A549 (cell line): ENCODE data around the gene ARHGAP25. TPM values are rescaled to one million over a fixed set of nuclear protein-coding genes. Genes with fewer than 3 reads are reported as not detected.
A peak's percentile ranks its signal among the peaks of the same experiment; 100 is the strongest.

Experiments
- ATAC-seq, 2 experiments: fragments of 200-7000 bp in 1 of 2; fragments of >200 bp in 1 of 2; cut with Nextera tagmentation in 1 of 2; cut with Tn5 transposase in 1 of 2; 3 replicates each; pipeline versions ENCODE4 v1.8.0 to v1.9.1; 2018 to 2020; ENCODE audit warnings: mild to moderate bottlenecking in 1 of 2, moderate library complexity in 1 of 2
- CTCF ChIA-PET: fragments of 300-600 bp; sonication (Branson Sonifier 250); formaldehyde crosslinking; extraction: SDS; loops from one replicate; lab custom pipeline; 2021; ENCODE audit warnings: antibody characterized with exemption, inconsistent platforms; lab: Yijun Ruan, JAX
- POLR2A ChIA-PET: fragments of 350-600 bp; formaldehyde crosslinking; extraction: SDS; loops from one replicate; lab custom pipeline; 2021; ENCODE audit warnings: antibody characterized with exemption, inconsistent platforms; lab: Yijun Ruan, JAX
- DNase-seq, 2 experiments: peaks; one replicate each; pipeline versions ENCODE4 v3.0.0 to v3.0.0-alpha.2; 2011 to 2016; ENCODE audit warnings: low read depth in 1 of 2, low spot score in 1 of 2
- FAIRE-seq: peaks from 2 replicates; lab custom pipeline; 2011; peaks lifted over from hg19 to GRCh38; lab: Jason Lieb, UNC
- H3K27ac ChIP-seq, 2 experiments: fragments of >200 bp; sonication (Bioruptor Twin); formaldehyde crosslinking; 3 replicates each; pipeline ENCODE4 v1.5.1; 2016 to 2017
- H3K4me1 ChIP-seq: fragments of >200 bp; sonication (Bioruptor Twin); formaldehyde crosslinking; 3 replicates; pipeline ENCODE4 v1.6.1; 2016
- H3K4me2 ChIP-seq: fragments of >200 bp; sonication (Bioruptor Twin); formaldehyde crosslinking; 3 replicates; pipeline ENCODE4 v1.6.1; 2016
- H3K4me3 ChIP-seq: fragments of >200 bp; sonication (Bioruptor Twin); formaldehyde crosslinking; 3 replicates; pipeline ENCODE4 v1.5.1; 2016
- H3K9me3 ChIP-seq: fragments of >200 bp; sonication (Bioruptor Twin); formaldehyde crosslinking; 3 replicates; pipeline ENCODE4 v1.6.1; 2016
- BHLHE40 ChIP-seq: IDR thresholded peaks from 2 replicates; pipeline ENCODE4 v1.6.1; 2012; ENCODE audit warnings: low read depth, low read length, inconsistent platforms
- CHD2 ChIP-seq: fragments of 150-350 bp; IDR thresholded peaks from 2 replicates; pipeline ENCODE4 v1.6.1; 2014; ENCODE audit warnings: low read length; ENCODE audit not compliant: partially characterized antibody
- EHMT2 ChIP-seq: fragments of 200-600 bp; sonication (generic); IDR thresholded peaks from 2 replicates; pipeline ENCODE4 v1.6.1; 2016; ENCODE audit warnings: antibody characterized with exemption, low read depth, mild to moderate bottlenecking, moderate library complexity
- FOSL2 ChIP-seq, 2 experiments: fragments of 450-650 bp in 1 of 2; fragments of >200 bp in 1 of 2; sonication (Bioruptor Twin) in 1 of 2; formaldehyde crosslinking; IDR thresholded peaks; 2 replicates each; pipeline versions ENCODE4 v1.5.0 to v1.6.1; 2016 to 2020; ENCODE audit warnings: mild to moderate bottlenecking in 1 of 2, moderate library complexity in 1 of 2
- HEYL ChIP-seq: fragments of 250-450 bp; sonication (Bioruptor Pico); IDR thresholded peaks from 2 replicates; pipeline ENCODE4 v1.8.0; 2021; ENCODE audit warnings: mild to moderate bottlenecking, moderate library complexity
- JUNB ChIP-seq: fragments of >200 bp; sonication (Bioruptor Twin); formaldehyde crosslinking; IDR thresholded peaks from 2 replicates; pipeline ENCODE4 v1.6.1; 2016
- KDM5A ChIP-seq: fragments of 200-600 bp; sonication (generic); IDR thresholded peaks from 2 replicates; pipeline ENCODE4 v1.6.1; 2016; ENCODE audit warnings: antibody characterized with exemption, mild to moderate bottlenecking
- NPAS2 ChIP-seq: fragments of 250-450 bp; sonication (Bioruptor Pico); IDR thresholded peaks from 2 replicates; pipeline ENCODE4 v1.8.0; 2022; ENCODE audit warnings: mild to moderate bottlenecking, moderate library complexity, borderline replicate concordance
- RAD21 ChIP-seq, 2 experiments: fragments of >200 bp in 1 of 2; sonication (Bioruptor Twin) in 1 of 2; formaldehyde crosslinking in 1 of 2; IDR thresholded peaks in 1 of 2; conservative IDR thresholded peaks in 1 of 2; 2 replicates in 1 of 2; 3 replicates in 1 of 2; pipeline ENCODE4 v1.6.1; 2012 to 2018; ENCODE audit warnings: inconsistent platforms in 1 of 2
- RFX5 ChIP-seq: fragments of 450-650 bp; IDR thresholded peaks from 2 replicates; pipeline ENCODE4 v1.7.1; 2014; ENCODE audit warnings: antibody characterized with exemption, mild to moderate bottlenecking, moderate library complexity
- SMC3 ChIP-seq: fragments of >200 bp; sonication (Bioruptor Twin); formaldehyde crosslinking; IDR thresholded peaks from 3 replicates; pipeline ENCODE4 v1.6.1; 2018; ENCODE audit warnings: inconsistent platforms
- ZC3H11A ChIP-seq: fragments of 450-650 bp; IDR thresholded peaks from 2 replicates; pipeline ENCODE4 v1.6.1; 2014; ENCODE audit warnings: antibody characterized with exemption, mild to moderate bottlenecking
- ZFP36 ChIP-seq: fragments of 450-650 bp; IDR thresholded peaks from 2 replicates; pipeline ENCODE4 v1.6.1; 2014; ENCODE audit warnings: borderline replicate concordance; ENCODE audit not compliant: partially characterized antibody
- whole genome bisulfite sequencing: methylation state at CpG from one replicate; pipeline ENCODE4 v1.1.6; 2017; ENCODE audit errors: missing lambda C conversion rate; 5-methylcytosine and 5-hydroxymethylcytosine counted together
- polyA plus RNA-seq, 4 experiments: library from polyadenylated mRNA; depleted of rRNA in 3 of 4; stranded (reverse); fragments of >200 nt; fragmentation: RNase III in 1 of 4; extraction: RNeasy Plus Mini Kit Qiagen cat#74134 plus additional on column Dnase treatment in 1 of 4; gene quantifications; 2 replicates in 3 of 4; 3 replicates in 1 of 4; pipeline ENCODE4 v1.2.3, GENCODE V29; 2011 to 2017
- TF ChIP-seq, protein P1 (sequence below): fragments of >200 bp; sonication (Bioruptor Twin); formaldehyde crosslinking; IDR thresholded peaks from 3 replicates; pipeline ENCODE4 v1.5.1; 2016
- TF ChIP-seq, protein P2 (sequence below): IDR thresholded peaks from 2 replicates; pipeline ENCODE4 v1.6.1; 2012; ENCODE audit warnings: low read depth, borderline replicate concordance
- TF ChIP-seq, protein P3 (sequence below): fragments of 450-650 bp; IDR thresholded peaks from 2 replicates; pipeline ENCODE4 v1.6.1; 2014; ENCODE audit warnings: antibody characterized with exemption
- TF ChIP-seq, protein P4 (sequence below): fragments of >200 bp; sonication (Bioruptor Twin); formaldehyde crosslinking; IDR thresholded peaks from 3 replicates; pipeline ENCODE4 v1.6.1; 2016
- TF ChIP-seq, protein P5 (sequence below): fragments of 200-600 bp; sonication (generic); IDR thresholded peaks from 2 replicates; pipeline ENCODE4 v1.6.1; 2016; ENCODE audit warnings: antibody characterized with exemption, mild to moderate bottlenecking, moderate library complexity

Gene ARHGAP25
- polyA plus RNA-seq, 2 of the 4 experiments (the other 2 are of a cell fraction), result 0.50 to 2.4 TPM

DNA sequence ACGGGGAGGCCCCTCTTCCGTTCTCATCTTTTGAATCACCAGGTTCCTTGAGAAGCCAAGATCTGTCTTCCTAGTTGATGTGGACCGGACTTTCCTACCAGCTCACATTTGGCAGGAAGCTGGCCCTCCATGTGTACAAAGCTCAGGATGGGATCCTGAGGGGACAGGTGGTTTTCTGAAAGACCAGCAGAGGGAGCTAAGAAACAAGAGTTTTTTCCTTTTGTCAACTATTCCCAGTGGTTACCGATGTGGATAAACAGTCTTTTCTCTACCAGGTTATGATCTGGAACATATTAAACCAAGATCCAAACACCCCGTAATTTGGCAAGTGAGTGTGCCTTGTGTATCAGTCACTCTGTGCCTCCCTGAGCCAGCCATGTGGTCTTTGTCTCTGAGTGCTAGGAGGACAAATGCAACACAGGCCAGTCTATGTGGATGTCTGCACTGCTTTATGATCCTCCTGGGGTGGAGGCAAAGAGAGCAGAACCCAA is 25.1 kb upstream of the ARHGAP25 start:
- H3K4me1 ChIP-seq, result 0 out of 3 replicates have a peak, but pooled peaks cover 4% of the 10 kb centered on the region
- no peak overlapping the region for H3K27ac ChIP-seq
- no peaks in the 10 kb centered on the region for H3K9me3 ChIP-seq
- peak; percentile 65 for FAIRE-seq
- peak overlapping the region; percentile 45 for H3K4me2 ChIP-seq
- CTCF ChIA-PET, result interaction anchor here (0.6 to 4.8 kb wide), 57 partner anchors 9 to 609 kb away, joined by 3 to 96 read pairs (median 4); partner anchors contain the start of gene ARHGAP25
- H3K4me3 ChIP-seq, result no peak overlapping the region
- TF ChIP-seq SMC3, result peak; percentile 83
- TF ChIP-seq, protein P1, sequence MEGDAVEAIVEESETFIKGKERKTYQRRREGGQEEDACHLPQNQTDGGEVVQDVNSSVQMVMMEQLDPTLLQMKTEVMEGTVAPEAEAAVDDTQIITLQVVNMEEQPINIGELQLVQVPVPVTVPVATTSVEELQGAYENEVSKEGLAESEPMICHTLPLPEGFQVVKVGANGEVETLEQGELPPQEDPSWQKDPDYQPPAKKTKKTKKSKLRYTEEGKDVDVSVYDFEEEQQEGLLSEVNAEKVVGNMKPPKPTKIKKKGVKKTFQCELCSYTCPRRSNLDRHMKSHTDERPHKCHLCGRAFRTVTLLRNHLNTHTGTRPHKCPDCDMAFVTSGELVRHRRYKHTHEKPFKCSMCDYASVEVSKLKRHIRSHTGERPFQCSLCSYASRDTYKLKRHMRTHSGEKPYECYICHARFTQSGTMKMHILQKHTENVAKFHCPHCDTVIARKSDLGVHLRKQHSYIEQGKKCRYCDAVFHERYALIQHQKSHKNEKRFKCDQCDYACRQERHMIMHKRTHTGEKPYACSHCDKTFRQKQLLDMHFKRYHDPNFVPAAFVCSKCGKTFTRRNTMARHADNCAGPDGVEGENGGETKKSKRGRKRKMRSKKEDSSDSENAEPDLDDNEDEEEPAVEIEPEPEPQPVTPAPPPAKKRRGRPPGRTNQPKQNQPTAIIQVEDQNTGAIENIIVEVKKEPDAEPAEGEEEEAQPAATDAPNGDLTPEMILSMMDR, result peak; percentile 89
- TF ChIP-seq, protein P2, sequence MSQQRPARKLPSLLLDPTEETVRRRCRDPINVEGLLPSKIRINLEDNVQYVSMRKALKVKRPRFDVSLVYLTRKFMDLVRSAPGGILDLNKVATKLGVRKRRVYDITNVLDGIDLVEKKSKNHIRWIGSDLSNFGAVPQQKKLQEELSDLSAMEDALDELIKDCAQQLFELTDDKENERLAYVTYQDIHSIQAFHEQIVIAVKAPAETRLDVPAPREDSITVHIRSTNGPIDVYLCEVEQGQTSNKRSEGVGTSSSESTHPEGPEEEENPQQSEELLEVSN, result no peak
- peak; percentile 77 for TF ChIP-seq RAD21 (conservative IDR thresholded peaks at IDR 0.05 in 1 of 2, IDR thresholded peaks at IDR 0.05 in 1 of 2)
- TF ChIP-seq JUNB, result no peak
- TF ChIP-seq NPAS2, result no peak
- TF ChIP-seq BHLHE40, result no peak
- no peak for TF ChIP-seq CHD2
- peak; percentile 94 to 98 for ATAC-seq
- POLR2A ChIA-PET, result interaction anchor here (1.0 kb wide), 1 partner anchor 215 kb away, joined by 3 read pairs; no protein-coding TSS in a partner anchor
- WGBS, result 8% methylated on average over 5 of the region's 5 CpGs
- DNase-seq, result peak; percentile 62 to 70

DNA sequence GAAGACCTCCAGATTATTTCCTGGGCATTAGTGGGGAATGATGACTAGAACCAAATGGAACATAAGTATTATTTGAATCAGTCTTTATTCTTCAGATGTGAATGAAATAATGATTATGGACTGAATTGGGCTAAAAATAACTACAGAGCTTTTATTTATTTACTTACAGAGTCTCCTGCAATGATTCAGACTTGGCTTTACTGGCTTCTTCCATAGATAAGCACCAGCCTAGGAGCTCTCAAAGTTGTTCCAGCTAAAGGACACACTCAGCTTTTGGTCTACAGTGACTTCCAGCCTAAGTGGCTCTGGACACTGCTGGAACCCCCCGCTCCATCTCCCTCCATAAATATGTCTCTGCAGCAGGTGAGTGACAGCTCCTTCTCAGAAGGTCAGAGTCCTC is 24.3 kb upstream of the ARHGAP25 start:
- DNase-seq, result no peak
- WGBS, result 79% methylated on average over 1 of the region's 1 CpG
- POLR2A ChIA-PET, result no interaction called here

More for the DNA sequence above, 24.3 kb upstream of the ARHGAP25 start:
- CTCF ChIA-PET, result interaction anchor here (0.5 to 4.8 kb wide), 18 partner anchors 11 to 298 kb away, joined by 3 to 96 read pairs (median 4); no protein-coding TSS in a partner anchor
- ATAC-seq, result no peak
- Histone ChIP-seq H3K27ac (no peak overlapping the region), H3K4me1 (peaks cover 4% of the 10 kb centered on the region; the same call in 1 of the 3 replicates), H3K4me2 (no peak overlapping the region), H3K4me3 (no peak overlapping the region), H3K9me3 (no peaks in the 10 kb centered on the region)
- FAIRE-seq, result no peak
- TF ChIP-seq EHMT2 (no peak), NPAS2 (no peak), FOSL2 (IDR thresholded peaks at IDR 0.05) (no peak), FOSL2 (CRISPR knock-in tag; IDR thresholded peaks at IDR 0.05) (no peak), ZFP36 (no peak), RFX5 (no peak), KDM5A (no peak), HEYL (CRISPR knock-in tag) (no peak), ZC3H11A (no peak), BHLHE40 (no peak)
- TF ChIP-seq, protein P3, sequence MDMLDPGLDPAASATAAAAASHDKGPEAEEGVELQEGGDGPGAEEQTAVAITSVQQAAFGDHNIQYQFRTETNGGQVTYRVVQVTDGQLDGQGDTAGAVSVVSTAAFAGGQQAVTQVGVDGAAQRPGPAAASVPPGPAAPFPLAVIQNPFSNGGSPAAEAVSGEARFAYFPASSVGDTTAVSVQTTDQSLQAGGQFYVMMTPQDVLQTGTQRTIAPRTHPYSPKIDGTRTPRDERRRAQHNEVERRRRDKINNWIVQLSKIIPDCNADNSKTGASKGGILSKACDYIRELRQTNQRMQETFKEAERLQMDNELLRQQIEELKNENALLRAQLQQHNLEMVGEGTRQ, result no peak
- TF ChIP-seq, protein P4, sequence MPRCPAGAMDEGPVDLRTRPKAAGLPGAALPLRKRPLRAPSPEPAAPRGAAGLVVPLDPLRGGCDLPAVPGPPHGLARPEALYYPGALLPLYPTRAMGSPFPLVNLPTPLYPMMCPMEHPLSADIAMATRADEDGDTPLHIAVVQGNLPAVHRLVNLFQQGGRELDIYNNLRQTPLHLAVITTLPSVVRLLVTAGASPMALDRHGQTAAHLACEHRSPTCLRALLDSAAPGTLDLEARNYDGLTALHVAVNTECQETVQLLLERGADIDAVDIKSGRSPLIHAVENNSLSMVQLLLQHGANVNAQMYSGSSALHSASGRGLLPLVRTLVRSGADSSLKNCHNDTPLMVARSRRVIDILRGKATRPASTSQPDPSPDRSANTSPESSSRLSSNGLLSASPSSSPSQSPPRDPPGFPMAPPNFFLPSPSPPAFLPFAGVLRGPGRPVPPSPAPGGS, result no peak
- TF ChIP-seq, protein P2, result no peak
- TF ChIP-seq, protein P5, sequence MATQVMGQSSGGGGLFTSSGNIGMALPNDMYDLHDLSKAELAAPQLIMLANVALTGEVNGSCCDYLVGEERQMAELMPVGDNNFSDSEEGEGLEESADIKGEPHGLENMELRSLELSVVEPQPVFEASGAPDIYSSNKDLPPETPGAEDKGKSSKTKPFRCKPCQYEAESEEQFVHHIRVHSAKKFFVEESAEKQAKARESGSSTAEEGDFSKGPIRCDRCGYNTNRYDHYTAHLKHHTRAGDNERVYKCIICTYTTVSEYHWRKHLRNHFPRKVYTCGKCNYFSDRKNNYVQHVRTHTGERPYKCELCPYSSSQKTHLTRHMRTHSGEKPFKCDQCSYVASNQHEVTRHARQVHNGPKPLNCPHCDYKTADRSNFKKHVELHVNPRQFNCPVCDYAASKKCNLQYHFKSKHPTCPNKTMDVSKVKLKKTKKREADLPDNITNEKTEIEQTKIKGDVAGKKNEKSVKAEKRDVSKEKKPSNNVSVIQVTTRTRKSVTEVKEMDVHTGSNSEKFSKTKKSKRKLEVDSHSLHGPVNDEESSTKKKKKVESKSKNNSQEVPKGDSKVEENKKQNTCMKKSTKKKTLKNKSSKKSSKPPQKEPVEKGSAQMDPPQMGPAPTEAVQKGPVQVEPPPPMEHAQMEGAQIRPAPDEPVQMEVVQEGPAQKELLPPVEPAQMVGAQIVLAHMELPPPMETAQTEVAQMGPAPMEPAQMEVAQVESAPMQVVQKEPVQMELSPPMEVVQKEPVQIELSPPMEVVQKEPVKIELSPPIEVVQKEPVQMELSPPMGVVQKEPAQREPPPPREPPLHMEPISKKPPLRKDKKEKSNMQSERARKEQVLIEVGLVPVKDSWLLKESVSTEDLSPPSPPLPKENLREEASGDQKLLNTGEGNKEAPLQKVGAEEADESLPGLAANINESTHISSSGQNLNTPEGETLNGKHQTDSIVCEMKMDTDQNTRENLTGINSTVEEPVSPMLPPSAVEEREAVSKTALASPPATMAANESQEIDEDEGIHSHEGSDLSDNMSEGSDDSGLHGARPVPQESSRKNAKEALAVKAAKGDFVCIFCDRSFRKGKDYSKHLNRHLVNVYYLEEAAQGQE, result no peak
